Gastrocnemius medialis (tissue), 4 donors: ENCODE measurements around the gene CLGN. TPM values are rescaled to one million over a fixed set of nuclear protein-coding genes. Genes with fewer than 3 reads are reported as not detected.
"Not testable (repeated sequence)": the region's sequence is repeated elsewhere in the genome, so short reads cannot be mapped to it uniquely, and the experiment has no call there.

Experiments used
- ATAC-seq, 2 donors: fragments of 150-250 bp; one replicate each; pipeline ENCODE4 v1.9.1; 2016
- DNase-seq, 2 donors: peaks; one replicate each; pipeline ENCODE4 v3.0.0-alpha.2; 2019
- H3K27ac ChIP-seq, 4 donors: fragments of 200-600 bp; sonication (generic); 1 replicate in 1 of 4; 2 replicates in 3 of 4; pipeline ENCODE4 v1.5.1; 2016 to 2018; ENCODE audit warnings: mild to moderate bottlenecking in 2 of 4, moderate library complexity in 1 of 4
- H3K27me3 ChIP-seq, 3 donors: fragments of 200-600 bp; sonication (generic) in 2 of 3; 1 replicate in 1 of 3; 2 replicates in 2 of 3; pipeline versions ENCODE4 v1.5.1 to v1.6.0; 2016 to 2019; ENCODE audit warnings: mild to moderate bottlenecking in 1 of 3, moderate library complexity in 1 of 3
- H3K36me3 ChIP-seq, 2 donors: fragments of 200-600 bp; sonication (generic) in 1 of 2; one replicate each; pipeline ENCODE4 v1.5.1; 2017 to 2018
- H3K4me1 ChIP-seq, 2 donors: fragments of 200-600 bp; sonication (generic) in 1 of 2; one replicate each; pipeline ENCODE4 v1.5.1; 2016 to 2017; ENCODE audit warnings: mild to moderate bottlenecking in 2 of 2
- H3K4me3 ChIP-seq, 4 donors: fragments of 200-600 bp; sonication (generic) in 3 of 4; 1 replicate in 1 of 4; 2 replicates in 3 of 4; pipeline ENCODE4 v1.5.1; 2016 to 2019; ENCODE audit warnings: mild to moderate bottlenecking in 2 of 4
- H3K9me3 ChIP-seq, 3 donors: fragments of 200-600 bp; sonication (generic) in 2 of 3; 1 replicate in 1 of 3; 2 replicates in 2 of 3; pipeline ENCODE4 v1.5.1; 2016 to 2019
- CTCF ChIP-seq, 5 experiments: fragments of 450-650 bp in 3 of 5; fragments of 200-600 bp in 2 of 5; sonication (generic) in 2 of 5; IDR thresholded peaks in 4 of 5; conservative IDR thresholded peaks in 1 of 5; 1 replicate in 4 of 5; 2 replicates in 1 of 5; pipeline ENCODE4 v1.5.1; 2016 to 2019; ENCODE audit warnings: antibody characterized with exemption in 5 of 5, mild to moderate bottlenecking in 3 of 5, moderate library complexity in 3 of 5
- POLR2A ChIP-seq, 2 donors: fragments of 450-650 bp; IDR thresholded peaks; one replicate each; pipeline ENCODE4 v1.6.1; 2017; ENCODE audit warnings: antibody characterized with exemption in 2 of 2, mild to moderate bottlenecking in 2 of 2, moderate library complexity in 2 of 2
- in situ Hi-C, 4 donors: fragments of 200-750 bp; cut with MboI; loops; one replicate each; pipeline versions ENCODE4 v1.15.0 to v1.8.0; 2017; ENCODE audit warnings: low sequenced_read_pairs in 4 of 4
- intact Hi-C: fragments of 100-400 bp; cut with DNase I; formaldehyde crosslinking; loops from one replicate; pipeline ENCODE4 v1.15.1; 2023; ENCODE audit warnings: low total_unique reads
- total RNA-seq, 4 donors: library from RNA; depleted of rRNA; stranded (reverse); fragments of >200 nt; gene quantifications; one replicate each; pipeline versions ENCODE4 v1.1.0 to v1.2.3, GENCODE V29; 2016

The CLGN gene
- total RNA-seq, 4 donors from 2014 or later = 0.10 to 0.29 (median 0.20) TPM; not detected in 1

- H3K4me1 ChIP-seq = no peaks in the 10 kb centered on the region
- H3K9me3 ChIP-seq = no peaks in the 10 kb centered on the region
- no peak overlapping the region for H3K4me3 ChIP-seq
- H3K27me3 ChIP-seq = no peaks in the 10 kb centered on the region
- H3K36me3 ChIP-seq = no peaks in the 10 kb centered on the region
- intact Hi-C loops (no loop called here), in situ Hi-C loops (no loop called here)
- DNase-seq (no peak), ATAC-seq (no peak)
- TF ChIP-seq POLR2A (IDR thresholded peaks at IDR 0.05) = no peak
- TF ChIP-seq CTCF (IDR thresholded peaks at IDR 0.05 in 4 of 5, conservative IDR thresholded peaks at IDR 0.05 in 1 of 5) = no peak
- H3K27ac ChIP-seq = no peak overlapping the region
Observed at GRCh38 chr4:140463614-140464013, 36.2 kb upstream of the CLGN start.

GRCh38 chr4:140463182-140463581 lies 35.7 kb upstream of the CLGN start:
- no peaks in the 10 kb centered on the region for H3K4me1 ChIP-seq
- in situ Hi-C loops (no loop called here), intact Hi-C loops (no loop called here)
- no peaks in the 10 kb centered on the region for H3K9me3 ChIP-seq
- H3K27ac ChIP-seq = no peak overlapping the region
- no peak for ATAC-seq
- TF ChIP-seq CTCF (IDR thresholded peaks at IDR 0.05 in 4 of 5, conservative IDR thresholded peaks at IDR 0.05 in 1 of 5) = no peak
- TF ChIP-seq POLR2A (IDR thresholded peaks at IDR 0.05) = no peak
- DNase-seq = no peak
- H3K36me3 ChIP-seq = no peaks in the 10 kb centered on the region
- no peaks in the 10 kb centered on the region for H3K27me3 ChIP-seq
- no peak overlapping the region for H3K4me3 ChIP-seq

- Histone ChIP-seq H3K4me1 (no peaks in the 10 kb centered on the region), H3K9me3 (no peaks in the 10 kb centered on the region), H3K27me3 (peaks cover 0 to 3% (median 0%) of the 10 kb centered on the region in 3 donors), H3K27ac (no peak overlapping the region), H3K36me3 (no peaks in the 10 kb centered on the region), H3K4me3 (no peak overlapping the region)
- TF ChIP-seq POLR2A (IDR thresholded peaks at IDR 0.05) = no peak
- in situ Hi-C loops (no loop called here), intact Hi-C loops (no loop called here)
- no peak for ATAC-seq
- no peak for DNase-seq
Observed at GRCh38 chr4:140450352-140450751, 22.9 kb upstream of the CLGN start.

GRCh38 chr4:140448830-140449229 lies 21.4 kb upstream of the CLGN start:
- H3K27me3 ChIP-seq = peaks cover 0 to 3% (median 0%) of the 10 kb centered on the region in 3 donors
- H3K27ac ChIP-seq = no peak overlapping the region
- DNase-seq (no peak), ATAC-seq (no peak)
- H3K9me3 ChIP-seq = no peaks in the 10 kb centered on the region
- H3K36me3 ChIP-seq = no peaks in the 10 kb centered on the region
- H3K4me1 ChIP-seq = no peaks in the 10 kb centered on the region
- intact Hi-C loops = no loop called here
- in situ Hi-C loops = no loop called here
- TF ChIP-seq CTCF (IDR thresholded peaks at IDR 0.05 in 4 of 5, conservative IDR thresholded peaks at IDR 0.05 in 1 of 5) (no peak), POLR2A (IDR thresholded peaks at IDR 0.05) (no peak)
- no peak overlapping the region for H3K4me3 ChIP-seq

GRCh38 chr4:140448162-140448561 lies 20.7 kb upstream of the CLGN start:
- in situ Hi-C loops (no loop called here), intact Hi-C loops (no loop called here)
- no peak overlapping the region for H3K4me3 ChIP-seq
- no peaks in the 10 kb centered on the region for H3K36me3 ChIP-seq
- no peaks in the 10 kb centered on the region for H3K4me1 ChIP-seq
- H3K9me3 ChIP-seq = no peaks in the 10 kb centered on the region
- TF ChIP-seq CTCF (IDR thresholded peaks at IDR 0.05 in 4 of 5, conservative IDR thresholded peaks at IDR 0.05 in 1 of 5) (no peak), POLR2A (IDR thresholded peaks at IDR 0.05) (no peak)
- H3K27me3 ChIP-seq = peaks cover 0 to 3% (median 0%) of the 10 kb centered on the region in 3 donors
- H3K27ac ChIP-seq = no peak overlapping the region
- ATAC-seq (no peak), DNase-seq (no peak)

- ATAC-seq, H3K9me3 ChIP-seq, H3K36me3 ChIP-seq, intact Hi-C loops, H3K27me3 ChIP-seq, DNase-seq, H3K27ac ChIP-seq, H3K4me1 ChIP-seq, H3K4me3 ChIP-seq, in situ Hi-C loops: not testable (repeated sequence)
Observed at GRCh38 chr4:140444347-140444746, 16.9 kb upstream of the CLGN start.
